HG02884 (cell line): ENCODE measurements around the gene KIF5C.
A peak's percentile ranks its signal among the peaks of the same experiment; 100 is the strongest.

ENCODE experiments used
- ATAC-seq: cut with Tn5 transposase; IDR thresholded peaks from one replicate; pipeline ENCODE4 v1.9.1; 2021; ENCODE audit warnings: mild to moderate bottlenecking, moderate library complexity; ENCODE audit not compliant: unreplicated experiment

The KIF5C gene

GRCh38 chr2:149037851-149038250 lies 162.8 kb downstream of the KIF5C start:
- no peak for ATAC-seq

- peak; percentile 69 for ATAC-seq
Measured at GRCh38 chr2:149038442-149039212, 163.6 kb downstream of the KIF5C start, which contains the start of gene LYPD6B. TSS of gene LYPD6B (plus strand) at chr2:149038699. CDS start at chr2:149130949, 92,250 bp downstream.

- ATAC-seq = no peak
Measured at GRCh38 chr2:149039213-149039724, 164.2 kb downstream of the KIF5C start.

- ATAC-seq = peak; percentile 34
Measured at GRCh38 chr2:149040451-149040850, 165.4 kb downstream of the KIF5C start.

GRCh38 chr2:149041482-149041881 lies 166.5 kb downstream of the KIF5C start:
- no peak for ATAC-seq

- ATAC-seq = no peak
Measured at GRCh38 chr2:149042881-149043280, 167.9 kb downstream of the KIF5C start.

GRCh38 chr2:149044500-149044899 lies 169.5 kb downstream of the KIF5C start:
- ATAC-seq = no peak

- no peak for ATAC-seq
Measured at GRCh38 chr2:149047118-149047517, 172.1 kb downstream of the KIF5C start.

- no peak for ATAC-seq
Measured at GRCh38 chr2:149049142-149049541, 174.1 kb downstream of the KIF5C start.

GRCh38 chr2:149050188-149050587 lies 175.2 kb downstream of the KIF5C start:
- peak; percentile 90 for ATAC-seq

GRCh38 chr2:149055751-149056150 lies 180.7 kb downstream of the KIF5C start:
- no peak for ATAC-seq

GRCh38 chr2:149056541-149057255 lies 181.7 kb downstream of the KIF5C start:
- no peak for ATAC-seq

- ATAC-seq = no peak
Measured at GRCh38 chr2:149057401-149057800, 182.4 kb downstream of the KIF5C start.

- no peak for ATAC-seq
Measured at GRCh38 chr2:149058936-149059335, 183.9 kb downstream of the KIF5C start.

- ATAC-seq = no peak
Measured at GRCh38 chr2:149059822-149060221, 184.8 kb downstream of the KIF5C start.

- no peak for ATAC-seq
Measured at GRCh38 chr2:149061133-149061745, 186.2 kb downstream of the KIF5C start.

- ATAC-seq = no peak
Measured at GRCh38 chr2:149062531-149062930, 187.5 kb downstream of the KIF5C start.

- no peak for ATAC-seq
Measured at GRCh38 chr2:149063177-149063576, 188.2 kb downstream of the KIF5C start.

GRCh38 chr2:149064365-149064841 lies 189.4 kb downstream of the KIF5C start:
- no peak for ATAC-seq

- ATAC-seq = no peak
Measured at GRCh38 chr2:149064856-149065630, 190.0 kb downstream of the KIF5C start.
